Ovary (tissue), 3 donors: Measurements from ENCODE around the gene PCDHA1.

Source experiments
- EP300 ChIP-seq: sonication (generic); formaldehyde crosslinking; IDR thresholded peaks from one replicate; pipeline ENCODE4 v1.6.1; 2017; ENCODE audit warnings: antibody characterized with exemption
- TF ChIP-seq, protein P1 (sequence below), 3 donors: fragments of 450-650 bp in 2 of 3; fragments of 200-600 bp in 1 of 3; IDR thresholded peaks; one replicate each; pipeline versions ENCODE4 v1.5.1 to v1.8.0; 2016 to 2022; ENCODE audit warnings: antibody characterized with exemption in 3 of 3, mild to moderate bottlenecking in 1 of 3
- donor health status: DM: no; HTN: no; CAD: no.

DNA sequence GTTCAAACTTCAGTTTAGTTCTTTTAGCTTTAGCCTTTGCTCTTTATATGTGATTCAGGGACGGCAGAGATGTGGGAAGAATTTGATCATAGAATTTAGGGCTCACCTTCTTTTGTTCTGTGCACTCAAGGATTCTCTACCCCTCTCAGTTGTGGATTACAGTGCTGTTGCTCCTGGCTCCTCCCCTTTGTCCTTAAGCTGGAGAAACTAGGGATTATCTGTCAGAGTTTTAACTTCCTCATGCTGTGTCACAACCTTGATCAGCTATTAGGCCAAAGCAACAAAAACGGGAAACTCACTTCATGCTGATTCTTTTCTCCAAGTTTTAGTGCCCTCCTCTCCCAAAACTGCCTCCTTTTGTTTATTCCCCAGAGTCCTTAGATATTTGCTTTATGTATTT is 167.3 kb downstream of the PCDHA1 start:
- TF ChIP-seq, protein P1, sequence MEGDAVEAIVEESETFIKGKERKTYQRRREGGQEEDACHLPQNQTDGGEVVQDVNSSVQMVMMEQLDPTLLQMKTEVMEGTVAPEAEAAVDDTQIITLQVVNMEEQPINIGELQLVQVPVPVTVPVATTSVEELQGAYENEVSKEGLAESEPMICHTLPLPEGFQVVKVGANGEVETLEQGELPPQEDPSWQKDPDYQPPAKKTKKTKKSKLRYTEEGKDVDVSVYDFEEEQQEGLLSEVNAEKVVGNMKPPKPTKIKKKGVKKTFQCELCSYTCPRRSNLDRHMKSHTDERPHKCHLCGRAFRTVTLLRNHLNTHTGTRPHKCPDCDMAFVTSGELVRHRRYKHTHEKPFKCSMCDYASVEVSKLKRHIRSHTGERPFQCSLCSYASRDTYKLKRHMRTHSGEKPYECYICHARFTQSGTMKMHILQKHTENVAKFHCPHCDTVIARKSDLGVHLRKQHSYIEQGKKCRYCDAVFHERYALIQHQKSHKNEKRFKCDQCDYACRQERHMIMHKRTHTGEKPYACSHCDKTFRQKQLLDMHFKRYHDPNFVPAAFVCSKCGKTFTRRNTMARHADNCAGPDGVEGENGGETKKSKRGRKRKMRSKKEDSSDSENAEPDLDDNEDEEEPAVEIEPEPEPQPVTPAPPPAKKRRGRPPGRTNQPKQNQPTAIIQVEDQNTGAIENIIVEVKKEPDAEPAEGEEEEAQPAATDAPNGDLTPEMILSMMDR (IDR thresholded peaks at IDR 0.05): no peak
- no peak for TF ChIP-seq EP300
